GM10266 (cell line): ENCODE data around the gene APOBEC2.

Experiments used
- DNase-seq: peaks from one replicate; pipeline ENCODE4 v3.0.0; 2012; ENCODE audit errors: extremely low spot score
- TF ChIP-seq, protein P1 (sequence below): IDR thresholded peaks from 2 replicates; pipeline ENCODE4 v1.5.1; 2012; ENCODE audit warnings: mild to moderate bottlenecking, low read depth; ENCODE audit not compliant: control insufficient read depth, insufficient read depth; ENCODE audit errors: missing control alignments

APOBEC2 gene

DNA sequence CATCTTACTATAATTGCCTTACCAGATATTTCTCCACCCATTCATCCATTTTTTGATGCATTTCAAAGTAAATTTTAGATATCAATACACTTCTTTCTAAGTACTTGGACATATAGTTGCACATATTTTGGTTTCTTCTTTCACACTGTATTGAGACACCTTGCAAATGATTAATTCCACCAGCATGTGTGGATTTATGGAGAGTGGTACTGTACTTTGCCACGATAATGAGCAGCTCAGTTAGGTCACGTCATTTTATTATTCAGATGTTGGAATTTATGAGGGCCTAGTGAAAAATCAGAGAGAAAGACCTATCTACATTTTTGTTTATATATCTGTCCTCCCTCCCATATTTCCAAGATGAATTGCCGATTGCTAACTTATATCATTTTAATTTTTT lies 25.1 kb downstream of the APOBEC2 start:
- DNase-seq, result no peak
- TF ChIP-seq, protein P1, sequence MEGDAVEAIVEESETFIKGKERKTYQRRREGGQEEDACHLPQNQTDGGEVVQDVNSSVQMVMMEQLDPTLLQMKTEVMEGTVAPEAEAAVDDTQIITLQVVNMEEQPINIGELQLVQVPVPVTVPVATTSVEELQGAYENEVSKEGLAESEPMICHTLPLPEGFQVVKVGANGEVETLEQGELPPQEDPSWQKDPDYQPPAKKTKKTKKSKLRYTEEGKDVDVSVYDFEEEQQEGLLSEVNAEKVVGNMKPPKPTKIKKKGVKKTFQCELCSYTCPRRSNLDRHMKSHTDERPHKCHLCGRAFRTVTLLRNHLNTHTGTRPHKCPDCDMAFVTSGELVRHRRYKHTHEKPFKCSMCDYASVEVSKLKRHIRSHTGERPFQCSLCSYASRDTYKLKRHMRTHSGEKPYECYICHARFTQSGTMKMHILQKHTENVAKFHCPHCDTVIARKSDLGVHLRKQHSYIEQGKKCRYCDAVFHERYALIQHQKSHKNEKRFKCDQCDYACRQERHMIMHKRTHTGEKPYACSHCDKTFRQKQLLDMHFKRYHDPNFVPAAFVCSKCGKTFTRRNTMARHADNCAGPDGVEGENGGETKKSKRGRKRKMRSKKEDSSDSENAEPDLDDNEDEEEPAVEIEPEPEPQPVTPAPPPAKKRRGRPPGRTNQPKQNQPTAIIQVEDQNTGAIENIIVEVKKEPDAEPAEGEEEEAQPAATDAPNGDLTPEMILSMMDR, result no peak

DNA sequence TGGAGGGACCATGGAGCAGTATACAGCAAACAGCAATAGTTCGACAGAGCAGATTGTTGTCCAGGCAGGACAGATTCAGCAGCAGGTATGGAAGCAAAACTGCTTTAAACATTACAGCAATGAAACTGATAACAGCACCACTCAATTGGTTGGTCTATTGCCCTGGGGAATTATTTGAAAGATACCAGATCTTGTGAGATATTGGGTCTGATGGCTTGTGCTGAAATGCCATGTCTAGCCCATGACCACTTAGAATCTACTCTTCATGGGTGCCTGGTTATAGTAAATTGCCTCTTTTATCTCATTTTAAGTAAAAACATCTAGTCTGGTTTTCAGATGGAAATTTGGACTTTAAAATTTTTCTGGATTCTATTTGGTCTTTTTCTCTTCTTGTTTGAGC lies 26.1 kb downstream of the APOBEC2 start:
- TF ChIP-seq, protein P1, result no peak
- no peak for DNase-seq

DNA sequence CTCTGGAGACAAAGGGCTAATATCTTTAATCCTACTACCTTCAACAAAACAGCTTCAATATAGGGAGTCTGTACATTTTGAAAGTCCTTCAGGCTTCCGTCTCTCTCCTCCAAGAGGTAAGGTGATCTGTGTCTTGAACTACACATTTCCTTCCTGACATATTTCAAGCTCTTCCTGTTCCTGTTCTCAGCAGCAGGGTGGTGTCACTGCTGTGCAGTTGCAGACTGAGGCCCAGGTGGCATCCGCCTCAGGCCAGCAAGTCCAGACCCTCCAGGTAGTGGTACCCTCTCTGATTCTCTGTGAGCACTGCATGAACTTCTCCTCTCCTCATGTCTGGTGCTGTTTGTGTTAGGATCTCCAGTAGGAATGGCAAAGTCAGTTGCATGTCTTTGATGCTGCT lies 27.6 kb downstream of the APOBEC2 start:
- DNase-seq, result no peak

DNA sequence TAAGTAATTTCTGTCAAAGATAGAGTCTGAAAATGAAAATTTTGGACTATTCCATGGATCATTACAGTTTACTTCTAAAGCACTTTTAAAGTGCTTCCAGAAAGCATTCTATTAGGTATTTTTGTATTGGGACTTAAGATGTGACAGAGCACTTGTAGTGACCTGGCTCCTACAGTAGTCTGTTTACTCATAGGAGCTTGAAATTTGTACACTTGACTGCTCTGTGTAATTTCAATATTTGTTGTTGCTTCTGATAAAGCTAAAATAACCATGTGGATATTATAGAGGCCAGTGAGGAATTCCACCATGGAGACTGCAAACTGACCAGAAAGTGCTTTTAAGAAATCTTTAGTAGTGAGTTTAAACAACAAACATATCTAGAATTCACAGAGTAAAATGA lies 30.1 kb downstream of the APOBEC2 start:
- DNase-seq, result no peak
- TF ChIP-seq, protein P1, result no peak

More for the DNA sequence above, 27.6 kb downstream of the APOBEC2 start:
- TF ChIP-seq, protein P1, result no peak

DNA sequence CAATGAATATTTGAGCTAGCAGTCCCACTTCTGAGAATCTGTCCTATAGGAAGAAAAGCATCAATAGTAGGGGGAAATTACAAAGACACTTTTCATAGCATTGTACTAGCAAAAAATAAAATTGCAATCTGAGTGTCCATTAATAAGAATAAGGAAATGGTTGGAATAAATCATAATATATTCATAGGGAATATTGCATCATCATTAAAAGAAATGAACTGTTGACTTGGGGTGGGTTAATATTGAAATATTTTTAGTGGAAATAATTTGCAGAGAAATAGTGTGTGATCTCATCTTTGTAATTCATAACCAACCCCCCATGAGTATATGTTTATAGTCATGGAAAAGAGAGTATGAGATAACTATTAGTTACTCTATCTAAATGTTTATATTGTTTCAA lies 32.2 kb downstream of the APOBEC2 start:
- DNase-seq, result no peak
- TF ChIP-seq, protein P1, result no peak

DNA sequence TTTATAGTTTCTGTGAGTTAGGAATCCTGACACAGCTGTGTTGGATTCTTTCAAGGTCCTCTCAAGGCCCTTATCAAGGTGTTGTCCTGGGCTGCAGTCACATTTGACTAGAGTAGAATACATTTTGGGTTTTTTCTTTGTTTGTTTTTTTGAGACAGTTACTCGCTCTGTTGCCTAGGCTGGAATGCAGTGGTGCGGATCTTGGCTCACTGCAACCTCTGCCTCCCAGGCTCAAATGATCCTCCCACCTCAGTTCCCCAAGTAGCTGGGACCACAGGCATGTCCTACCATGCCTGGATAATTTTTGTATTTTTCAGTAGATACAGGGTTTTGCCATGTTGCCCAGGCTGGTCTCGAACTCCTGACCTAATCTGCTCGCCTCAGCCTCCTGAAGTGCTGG lies 35.4 kb downstream of the APOBEC2 start:
- no peak for DNase-seq
- TF ChIP-seq, protein P1, result no peak

DNA sequence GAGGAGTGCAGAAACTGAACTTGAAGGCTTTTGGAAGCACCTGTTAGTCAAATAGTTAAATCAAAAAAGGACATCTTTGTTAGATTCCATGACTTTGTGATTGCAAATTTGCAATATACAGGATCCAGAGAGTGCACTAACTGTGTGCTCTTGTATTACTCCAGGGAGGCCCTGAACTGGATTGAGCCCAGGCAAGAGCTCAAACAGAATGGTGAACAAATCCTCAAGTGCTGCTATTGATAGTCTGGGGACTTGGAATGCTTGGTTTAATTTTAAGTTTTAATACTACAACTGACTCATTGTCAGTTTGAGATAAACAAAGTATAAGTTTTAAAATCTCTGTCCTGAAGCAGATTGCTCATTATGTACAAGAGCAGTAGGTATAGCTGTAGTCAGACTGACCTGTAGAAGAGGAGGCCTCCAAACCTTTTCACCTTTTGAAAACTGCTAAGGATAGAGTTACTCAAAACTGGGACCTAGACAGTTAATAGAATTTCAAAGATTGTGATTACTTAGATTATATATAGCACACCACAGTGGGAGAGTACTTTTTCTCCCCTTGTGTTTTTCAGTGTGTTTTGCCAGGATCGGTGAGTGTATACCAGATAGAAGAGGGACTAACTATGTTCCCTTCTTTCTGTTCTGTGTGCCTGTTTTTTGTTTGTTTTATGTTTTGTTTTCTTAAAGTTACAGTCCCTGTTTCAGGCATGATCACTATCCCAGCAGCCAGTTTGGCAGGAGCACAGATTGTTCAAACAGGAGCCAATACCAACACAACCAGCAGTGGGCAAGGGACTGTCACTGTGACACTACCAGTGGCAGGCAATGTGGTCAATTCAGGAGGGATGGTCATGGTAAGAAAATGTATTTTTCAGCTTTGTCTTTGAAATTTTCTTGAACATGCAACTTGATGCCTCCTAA lies 38.1 kb downstream of the APOBEC2 start:
- DNase-seq, result no peak
- TF ChIP-seq, protein P1, result no peak
